ENCODE measurements around the gene TTC8.
A peak's percentile ranks its signal among the peaks of the same experiment; 100 is the strongest.

The TTC8 gene

DNA sequence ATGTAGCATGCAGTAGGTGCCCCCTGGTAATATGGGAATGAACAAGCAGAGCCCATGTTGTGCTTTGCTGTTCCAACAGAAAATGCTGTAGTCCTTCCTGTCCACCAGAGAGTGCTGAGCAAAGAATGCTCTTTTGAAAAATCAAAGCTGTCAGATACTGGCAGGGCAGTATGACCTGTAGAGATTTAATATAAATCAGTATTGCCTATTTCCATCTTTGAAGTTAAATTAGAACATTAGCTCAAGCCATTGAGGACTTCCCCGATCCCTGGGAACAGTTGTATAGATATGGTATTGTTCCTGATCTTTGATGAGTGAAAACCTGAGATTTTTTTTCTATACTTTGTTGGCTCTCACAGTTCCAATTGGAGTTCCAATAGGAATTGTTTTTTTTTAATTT is 13.0 kb downstream of the TTC8 start:
- Histone ChIP-seq H3K9me3 (no peaks in the 10 kb centered on the region), H3K4me1 (peaks cover 38% of the 10 kb centered on the region), H3K36me3 (peaks cover 18% of the 10 kb centered on the region), H3K4me3 (ENCODE audit: low read depth, low read length) (no peak overlapping the region), H3K27me3 (no peaks in the 10 kb centered on the region)
- peak; percentile 45 for TF ChIP-seq CTCF (IDR thresholded peaks at IDR 0.05; ENCODE audit: low read depth, low read length)
- DNase-seq, result no peak

GRCh38 chr14:88838015-88838414 is 13.6 kb downstream of the TTC8 start:
- peaks cover 18% of the 10 kb centered on the region for H3K36me3 ChIP-seq
- peaks cover 34% of the 10 kb centered on the region for H3K4me1 ChIP-seq
- no peak for DNase-seq
- TF ChIP-seq CTCF (IDR thresholded peaks at IDR 0.05; ENCODE audit: low read depth, low read length), result no peak
- H3K9me3 ChIP-seq, result no peaks in the 10 kb centered on the region
- no peak overlapping the region for H3K4me3 ChIP-seq (ENCODE audit: low read depth, low read length)
- H3K27me3 ChIP-seq, result no peaks in the 10 kb centered on the region

DNA sequence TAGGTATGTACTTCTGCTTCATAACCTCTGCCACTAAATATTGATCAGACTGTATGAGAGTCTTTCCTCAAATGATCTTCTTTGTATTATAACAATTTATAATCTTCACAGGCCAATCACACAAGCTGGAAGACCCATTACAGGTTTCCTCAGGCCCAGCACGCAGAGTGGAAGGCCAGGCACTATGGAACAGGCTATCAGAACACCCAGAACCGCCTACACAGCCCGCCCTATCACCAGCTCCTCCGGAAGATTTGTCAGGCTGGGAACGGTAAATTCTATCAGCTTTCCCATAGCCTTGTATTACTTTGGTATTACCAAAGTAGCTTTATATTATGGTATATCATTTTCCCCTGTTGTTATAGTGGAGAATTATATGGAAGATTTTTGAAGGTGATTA is 16.5 kb downstream of the TTC8 start:
- peak; percentile 74 for DNase-seq
- TF ChIP-seq CTCF (IDR thresholded peaks at IDR 0.05; ENCODE audit: low read depth, low read length), result no peak

DNA sequence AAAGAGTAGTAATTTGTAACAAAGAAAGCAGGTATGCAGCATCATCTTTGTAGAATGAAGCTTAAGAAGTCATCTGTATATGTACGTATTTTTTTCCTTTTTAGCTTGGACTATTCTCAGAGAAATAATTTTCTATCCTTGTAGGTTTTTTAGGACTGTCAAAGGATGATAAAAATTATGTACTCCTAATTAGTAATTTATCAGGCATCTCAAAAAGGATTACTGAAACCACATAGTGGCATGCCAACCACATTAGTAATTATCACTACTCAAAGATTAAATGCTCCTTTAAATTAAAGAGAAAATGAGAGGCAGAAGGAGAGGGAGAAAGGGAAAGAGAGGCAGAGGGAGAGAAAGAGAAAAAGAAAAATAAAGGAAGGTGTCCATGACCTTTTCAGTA is 17.3 kb downstream of the TTC8 start:
- peaks cover 25% of the 10 kb centered on the region for H3K4me1 ChIP-seq
- TF ChIP-seq CTCF (IDR thresholded peaks at IDR 0.05; ENCODE audit: low read depth, low read length), result no peak
- DNase-seq, result no peak
- peak overlapping the region; percentile 52 for H3K4me3 ChIP-seq (ENCODE audit: low read depth, low read length)
- peaks cover 54% of the 10 kb centered on the region for H3K36me3 ChIP-seq
- no peaks in the 10 kb centered on the region for H3K9me3 ChIP-seq
- H3K27me3 ChIP-seq, result no peaks in the 10 kb centered on the region

More for the DNA sequence above, 16.5 kb downstream of the TTC8 start:
- Histone ChIP-seq H3K36me3 (peaks cover 46% of the 10 kb centered on the region), H3K27me3 (no peaks in the 10 kb centered on the region), H3K9me3 (no peaks in the 10 kb centered on the region), H3K4me1 (peaks cover 23% of the 10 kb centered on the region), H3K4me3 (ENCODE audit: low read depth, low read length) (peak overlapping the region; percentile 52)

DNA sequence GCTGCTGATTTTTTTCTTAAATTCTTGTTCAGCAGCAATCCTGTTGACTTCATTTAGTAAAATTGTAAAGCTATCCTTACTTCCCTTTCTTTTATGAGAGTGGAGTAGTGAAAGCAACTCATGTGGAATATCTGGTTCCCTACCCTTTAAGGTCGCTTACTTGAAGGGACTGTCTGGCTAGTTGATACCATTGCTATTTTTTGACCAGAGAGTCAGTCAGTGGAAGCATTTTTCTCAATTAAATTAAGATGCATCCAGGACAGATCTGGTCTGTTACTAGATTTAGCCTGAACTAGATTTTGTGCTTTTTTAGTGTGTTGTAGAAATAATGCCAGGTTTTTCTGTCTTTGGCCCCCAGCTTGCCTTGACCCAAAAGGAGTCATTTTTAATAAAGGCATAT is 18.0 kb downstream of the TTC8 start:
- Histone ChIP-seq H3K27me3 (no peaks in the 10 kb centered on the region), H3K4me3 (ENCODE audit: low read depth, low read length) (peak overlapping the region; percentile 52), H3K36me3 (peaks cover 61% of the 10 kb centered on the region), H3K9me3 (no peaks in the 10 kb centered on the region), H3K4me1 (peaks cover 25% of the 10 kb centered on the region)
- DNase-seq, result no peak
- TF ChIP-seq CTCF (IDR thresholded peaks at IDR 0.05; ENCODE audit: low read depth, low read length), result no peak

- DNase-seq, result no peak
- Histone ChIP-seq H3K4me3 (ENCODE audit: low read depth, low read length) (no peak overlapping the region), H3K27me3 (no peaks in the 10 kb centered on the region), H3K4me1 (peaks cover 9% of the 10 kb centered on the region), H3K36me3 (peaks cover 84% of the 10 kb centered on the region), H3K9me3 (no peaks in the 10 kb centered on the region)
- no peak for TF ChIP-seq CTCF (IDR thresholded peaks at IDR 0.05; ENCODE audit: low read depth, low read length)
These were observed 20.6 kb downstream of the TTC8 start for GRCh38 chr14:88844980-88845491.
